T-helper 2 cell treated with Interferon-gamma antibody and Interleukin-4, amounts not matched to agents 100 ng/mL and 5 ng/mL, for 36 hours (primary cell): ENCODE data around the gene NR1H4. TPM values are rescaled to one million over a fixed set of nuclear protein-coding genes. Genes with fewer than 3 reads are reported as not detected.
"Not testable (repeated sequence)": the region's sequence is repeated elsewhere in the genome, so short reads cannot be mapped to it uniquely, and the experiment has no call there.

ENCODE experiments used
- intact Hi-C: fragments of 100-400 bp; cut with micrococcal nuclease; formaldehyde crosslinking; loops from one replicate; pipeline ENCODE4 v1.15.1; 2023
- total RNA-seq: library from RNA; stranded (reverse); gene quantifications from 2 replicates; pipeline ENCODE4 v1.2.3, GENCODE V29; 2022

Gene NR1H4
- total RNA-seq, 1 donor from 2014 or later = not detected

- intact Hi-C loops = no loop called here
Measured at GRCh38 chr12:100472325-100472724, 1.3 kb upstream of the NR1H4 start.

- intact Hi-C loops = no loop called here
Measured at GRCh38 chr12:100473050-100473715, 483 bp upstream of the NR1H4 start.

DNA sequence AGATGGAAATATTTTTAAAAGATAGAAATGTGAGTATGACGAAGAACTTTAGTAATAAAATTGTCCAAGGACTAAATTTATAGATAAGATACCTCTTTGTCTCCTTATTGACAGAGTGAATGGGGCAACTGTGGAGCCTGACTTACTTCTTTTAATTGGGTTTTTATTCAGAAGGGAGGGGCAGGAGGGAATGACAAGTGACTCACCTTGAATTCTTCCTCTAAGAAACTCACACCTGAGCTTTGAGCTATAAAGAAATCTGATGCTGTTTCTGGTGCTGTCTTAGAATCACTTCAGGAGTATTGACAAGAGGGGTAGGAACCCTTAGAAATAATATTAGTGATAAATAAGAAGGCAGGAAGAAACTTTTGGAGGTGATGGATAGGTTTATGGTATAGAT lies 951 bp downstream of the NR1H4 start:
- intact Hi-C loops = no loop called here

DNA sequence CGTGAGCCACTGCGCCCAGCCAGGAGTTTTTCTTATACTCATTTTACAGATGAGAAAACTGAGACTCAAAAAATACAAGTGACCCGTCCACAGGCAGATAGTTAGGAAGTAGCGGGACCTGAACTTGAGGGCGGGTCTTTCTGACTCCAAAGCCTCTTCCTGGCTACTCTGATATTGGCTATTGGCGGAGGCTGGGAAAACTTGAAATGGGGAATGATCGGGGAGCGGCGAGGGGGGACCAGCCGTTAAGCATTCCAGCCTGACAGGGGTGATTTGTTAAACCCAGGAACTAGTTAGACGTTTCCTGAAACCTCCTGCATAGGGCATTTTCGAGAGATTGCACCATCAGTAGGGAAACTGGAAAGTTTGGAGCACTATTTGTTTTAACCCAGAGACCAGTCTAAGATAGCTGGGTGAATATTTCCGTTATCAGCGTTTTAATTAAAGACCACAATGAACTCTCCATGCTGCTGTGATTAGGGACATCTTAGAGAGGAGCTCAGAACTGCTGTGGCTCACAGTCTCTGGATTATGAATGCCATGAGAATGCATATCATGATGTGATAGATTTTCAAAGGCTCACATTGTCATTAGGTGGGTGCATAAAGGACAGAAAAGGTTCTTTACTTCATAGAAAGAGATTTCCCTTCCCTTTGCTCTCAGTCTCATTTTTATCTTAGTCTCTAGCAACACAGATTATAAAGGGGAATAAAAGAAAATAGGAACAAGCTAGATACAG lies 2.5 kb downstream of the NR1H4 start:
- intact Hi-C loops = no loop called here

GRCh38 chr12:100481021-100481420 lies 7.4 kb downstream of the NR1H4 start:
- intact Hi-C loops = no loop called here

DNA sequence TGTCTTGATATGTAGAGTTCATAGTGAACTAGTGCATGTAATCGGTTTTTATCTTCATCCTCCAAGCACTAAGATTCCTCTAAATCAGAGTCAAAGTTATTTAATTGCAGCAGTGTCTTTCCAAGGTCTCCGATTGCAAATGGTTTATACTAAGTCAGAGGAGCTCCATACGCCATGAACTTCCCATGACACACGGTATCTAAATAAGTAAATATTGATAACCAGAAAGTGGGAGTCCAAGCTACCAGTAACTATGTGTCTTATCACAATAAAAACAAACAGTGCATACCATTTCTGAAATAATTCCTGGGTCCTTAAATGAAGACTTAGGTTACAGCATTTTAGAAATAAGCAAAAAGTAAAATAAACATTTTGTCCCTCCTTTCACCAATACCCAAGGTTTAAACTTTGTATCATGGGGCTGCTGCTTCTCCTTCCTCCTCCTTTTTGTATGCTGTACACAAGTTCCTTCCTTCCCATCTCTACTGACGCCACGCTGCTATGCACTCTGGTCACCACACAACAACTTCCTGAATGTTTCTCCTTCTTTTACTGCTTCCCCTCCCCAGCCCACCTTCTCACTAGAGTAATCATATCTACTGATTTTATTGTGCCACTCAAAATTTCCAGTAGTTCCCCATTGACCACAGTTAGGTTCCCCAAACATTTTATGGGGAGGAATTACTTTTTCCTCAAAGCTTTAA lies 10.7 kb downstream of the NR1H4 start:
- intact Hi-C loops = no loop called here

GRCh38 chr12:100484891-100485471 lies 11.3 kb downstream of the NR1H4 start:
- intact Hi-C loops = no loop called here

GRCh38 chr12:100485983-100486382 lies 12.3 kb downstream of the NR1H4 start:
- intact Hi-C loops = no loop called here

DNA sequence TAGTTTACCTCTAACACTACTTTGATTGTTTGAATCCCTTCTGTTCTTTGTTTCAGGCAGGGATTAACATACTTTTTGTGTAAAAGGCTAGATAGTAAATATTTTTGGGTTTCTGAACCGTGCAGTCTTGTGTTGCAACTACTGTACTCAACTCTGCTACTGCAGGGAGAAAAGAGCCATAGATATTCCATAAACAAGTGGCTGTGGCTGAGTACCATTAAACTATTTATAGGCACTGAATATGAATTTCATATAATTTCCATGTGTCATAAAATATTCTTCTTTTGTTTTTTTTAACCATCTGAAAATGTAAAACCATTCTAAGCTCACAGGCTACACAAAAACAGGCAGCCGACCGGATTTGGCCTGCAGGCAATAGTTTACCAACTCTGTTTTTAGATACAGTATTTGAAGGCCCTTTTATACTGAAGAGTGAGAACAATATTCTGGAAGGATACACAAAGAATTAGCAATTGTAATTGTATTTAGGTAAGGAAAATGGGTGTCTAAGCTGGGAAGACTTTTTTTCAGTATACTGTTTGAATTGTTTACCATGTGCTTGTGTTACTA lies 15.7 kb downstream of the NR1H4 start:
- intact Hi-C loops = no loop called here

DNA sequence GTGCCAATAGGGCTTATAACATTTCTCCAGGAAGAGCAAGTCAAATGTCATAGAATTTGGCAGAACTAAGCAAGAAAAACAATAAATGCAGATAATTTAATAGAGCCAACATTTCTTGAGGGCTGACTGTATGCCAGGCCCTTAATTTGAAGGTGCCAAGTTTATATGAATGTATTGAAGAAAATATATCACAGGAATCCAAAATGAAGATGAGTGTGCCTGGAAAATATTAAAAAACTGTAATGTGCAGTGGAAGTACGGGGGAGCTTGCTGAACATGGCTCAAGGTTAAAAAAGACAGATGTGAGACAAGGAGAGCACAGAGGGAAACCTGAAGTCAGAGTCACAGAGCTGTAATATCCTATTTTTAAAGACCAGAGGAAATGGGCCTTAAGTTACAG lies 16.4 kb downstream of the NR1H4 start:
- intact Hi-C loops = no loop called here

GRCh38 chr12:100491104-100491503 lies 17.4 kb downstream of the NR1H4 start:
- intact Hi-C loops = no loop called here

DNA sequence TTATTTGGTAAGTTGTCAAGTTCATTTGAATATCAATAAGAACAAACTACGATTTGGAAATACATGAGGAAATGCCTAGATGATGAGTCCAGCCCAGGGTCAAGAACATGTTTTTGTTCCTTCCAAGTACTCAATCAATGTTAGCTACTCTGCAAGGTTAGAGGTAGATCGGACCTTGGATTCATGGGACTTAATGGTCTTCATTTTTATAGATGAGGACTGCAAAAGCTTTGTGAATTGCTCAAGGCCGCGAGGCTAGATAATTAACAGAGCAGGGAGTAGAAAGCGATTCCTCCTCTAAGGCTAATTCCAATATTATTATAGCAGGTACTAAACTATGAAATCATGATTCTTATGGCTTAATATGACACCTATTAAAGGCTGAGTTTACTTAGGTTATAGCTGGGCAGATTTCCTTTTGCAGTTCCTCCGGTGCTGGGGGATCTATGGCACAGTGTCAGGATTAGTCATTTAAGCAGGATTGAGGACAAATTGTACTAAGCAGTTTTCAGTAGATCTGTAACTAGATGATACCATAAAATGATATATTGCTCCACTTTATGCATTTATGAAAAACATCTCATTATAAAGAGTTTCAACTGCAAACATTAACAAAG lies 19.8 kb downstream of the NR1H4 start:
- intact Hi-C loops = no loop called here

GRCh38 chr12:100494026-100494425 lies 20.4 kb downstream of the NR1H4 start:
- intact Hi-C loops = no loop called here

DNA sequence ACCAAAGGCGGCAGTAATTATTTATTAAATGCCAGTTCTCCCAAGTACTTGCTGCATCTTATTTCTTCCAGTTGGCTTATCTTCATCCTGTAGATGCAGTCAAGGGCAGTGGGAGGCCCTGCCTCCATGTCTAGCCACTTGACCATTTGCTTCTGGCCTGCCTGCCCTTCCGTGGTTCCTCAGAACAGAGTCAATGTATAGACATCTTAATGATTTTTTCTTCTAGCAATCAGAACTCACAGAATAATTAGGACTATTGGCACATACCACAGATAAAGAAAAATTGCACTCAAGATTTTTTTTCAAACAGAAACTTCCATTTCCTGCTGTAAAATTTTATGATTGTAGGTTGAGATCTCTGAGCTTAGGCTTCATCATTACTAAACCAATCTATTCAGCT lies 20.9 kb downstream of the NR1H4 start:
- intact Hi-C loops = no loop called here

- intact Hi-C loops = no loop called here
Measured at GRCh38 chr12:100497105-100497795, 23.6 kb downstream of the NR1H4 start.

GRCh38 chr12:100498141-100498540 lies 24.5 kb downstream of the NR1H4 start:
- intact Hi-C loops = no loop called here

DNA sequence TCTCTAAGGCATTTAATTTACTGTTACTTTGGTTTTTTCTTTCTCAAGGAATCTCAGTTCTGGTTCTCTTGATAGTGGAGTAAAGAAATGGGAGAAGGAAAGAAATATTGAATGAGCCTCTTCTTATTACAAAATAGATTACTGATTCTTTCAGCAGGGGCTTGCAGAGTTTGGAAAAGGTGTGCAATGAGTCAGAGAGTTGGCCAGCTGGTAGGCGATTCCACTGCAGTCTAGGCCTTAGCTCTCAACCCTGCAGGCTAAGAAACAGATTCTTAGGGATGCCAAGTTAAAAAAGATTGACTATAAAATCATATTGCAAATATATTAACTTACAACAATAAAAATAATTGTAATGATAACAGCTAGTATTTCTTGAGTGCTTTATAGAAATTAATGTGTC lies 25.8 kb downstream of the NR1H4 start:
- intact Hi-C loops = no loop called here

DNA sequence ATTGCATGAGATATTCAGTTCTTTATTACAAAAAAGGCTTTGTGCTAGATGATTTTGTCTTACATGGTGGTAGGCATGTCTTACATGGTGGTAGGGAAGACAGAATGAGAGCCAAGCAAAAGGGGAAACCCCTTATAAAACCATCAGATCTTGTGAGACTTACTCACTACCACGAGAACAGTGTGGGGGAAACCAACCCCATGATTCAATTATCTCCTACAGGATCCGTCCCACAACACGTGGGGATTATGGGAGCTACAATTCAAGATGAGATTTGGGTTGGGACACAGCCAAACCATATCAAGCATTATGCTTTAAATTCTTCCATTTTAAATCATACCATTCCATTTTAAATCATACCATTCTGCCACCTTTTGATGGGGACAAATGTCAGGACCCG lies 29.1 kb downstream of the NR1H4 start:
- intact Hi-C loops = not testable (repeated sequence)

GRCh38 chr12:100503228-100503628 lies 29.6 kb downstream of the NR1H4 start:
- intact Hi-C loops = no loop called here

DNA sequence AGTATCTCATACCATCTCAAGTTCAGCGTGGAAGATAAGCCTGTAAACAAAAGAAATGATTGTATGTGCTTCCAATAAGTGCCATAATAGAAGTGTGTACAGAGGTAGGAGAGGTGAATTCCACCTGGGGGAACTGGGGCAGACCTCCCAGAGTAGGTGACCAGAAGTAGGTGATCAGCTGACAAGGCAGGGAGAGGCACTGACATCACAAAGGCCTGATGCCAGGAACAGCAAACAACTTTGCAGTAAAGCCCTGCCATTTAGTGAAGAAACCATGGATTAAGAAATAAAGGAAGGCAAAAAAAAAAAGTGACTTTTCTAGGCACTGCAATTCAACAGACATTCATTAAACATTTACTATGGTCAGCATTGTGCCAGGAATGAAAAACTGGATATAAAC lies 31.1 kb downstream of the NR1H4 start:
- intact Hi-C loops = no loop called here

DNA sequence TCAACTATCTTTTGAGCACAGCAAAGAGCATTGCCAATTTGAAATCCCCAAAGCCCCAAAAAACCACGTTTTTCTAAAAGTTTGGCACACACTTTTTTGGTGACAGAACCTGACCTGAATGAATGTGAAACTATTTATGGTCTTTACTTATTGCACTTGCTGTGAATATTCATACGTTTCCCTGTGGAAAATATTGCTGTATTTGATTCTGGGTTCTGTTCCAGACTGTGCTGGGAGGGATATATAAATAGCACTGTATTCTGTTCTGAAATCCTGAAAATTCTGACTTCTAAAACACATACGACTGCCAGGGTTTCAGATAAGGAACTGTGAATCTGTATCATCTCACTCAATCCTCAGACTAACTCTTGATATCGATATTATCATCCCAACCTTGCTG lies 35.1 kb downstream of the NR1H4 start:
- intact Hi-C loops = no loop called here
